ENCODE data around the gene KRTAP8-1.

GRCh38 chr21:30769724-30770431, 43.2 kb downstream of the KRTAP8-1 start:
- TF ChIP-seq, protein P1, sequence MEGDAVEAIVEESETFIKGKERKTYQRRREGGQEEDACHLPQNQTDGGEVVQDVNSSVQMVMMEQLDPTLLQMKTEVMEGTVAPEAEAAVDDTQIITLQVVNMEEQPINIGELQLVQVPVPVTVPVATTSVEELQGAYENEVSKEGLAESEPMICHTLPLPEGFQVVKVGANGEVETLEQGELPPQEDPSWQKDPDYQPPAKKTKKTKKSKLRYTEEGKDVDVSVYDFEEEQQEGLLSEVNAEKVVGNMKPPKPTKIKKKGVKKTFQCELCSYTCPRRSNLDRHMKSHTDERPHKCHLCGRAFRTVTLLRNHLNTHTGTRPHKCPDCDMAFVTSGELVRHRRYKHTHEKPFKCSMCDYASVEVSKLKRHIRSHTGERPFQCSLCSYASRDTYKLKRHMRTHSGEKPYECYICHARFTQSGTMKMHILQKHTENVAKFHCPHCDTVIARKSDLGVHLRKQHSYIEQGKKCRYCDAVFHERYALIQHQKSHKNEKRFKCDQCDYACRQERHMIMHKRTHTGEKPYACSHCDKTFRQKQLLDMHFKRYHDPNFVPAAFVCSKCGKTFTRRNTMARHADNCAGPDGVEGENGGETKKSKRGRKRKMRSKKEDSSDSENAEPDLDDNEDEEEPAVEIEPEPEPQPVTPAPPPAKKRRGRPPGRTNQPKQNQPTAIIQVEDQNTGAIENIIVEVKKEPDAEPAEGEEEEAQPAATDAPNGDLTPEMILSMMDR (IDR thresholded peaks at IDR 0.05): no peak
- TF ChIP-seq EP300 (IDR thresholded peaks at IDR 0.05): no peak

Data from tibial nerve (tissue), 4 donors.